ENCODE results near the gene FOXL1.

DNA sequence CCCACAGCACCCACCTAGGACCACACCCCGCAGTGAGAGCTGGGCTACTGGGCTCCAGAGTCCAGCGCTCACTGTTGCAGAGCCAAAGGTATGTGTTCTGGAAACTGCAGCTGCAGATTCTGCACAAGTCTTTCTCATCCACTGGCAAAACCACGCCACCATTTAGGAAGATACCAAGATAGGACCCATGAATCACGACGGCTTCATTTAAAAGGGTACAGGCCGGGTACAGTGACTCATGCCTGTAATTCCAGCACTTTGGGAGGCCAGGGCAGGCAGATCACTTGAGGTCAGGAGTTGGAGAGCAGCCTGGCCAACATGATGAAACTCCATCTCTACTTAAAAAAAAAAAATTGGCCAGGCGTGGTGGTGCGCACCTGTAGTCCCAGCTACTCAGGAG lies 49.2 kb upstream of the FOXL1 start:
- TF ChIP-seq POLR2A (IDR thresholded peaks at IDR 0.05) (no peak), POLR2AphosphoS5 (IDR thresholded peaks at IDR 0.05; ENCODE audit: insufficient read depth in 1 of 2, low read depth in 1 of 2) (no peak)
